GM18499 (cell line): Measurements from ENCODE around the gene FADD.
"Not testable (repeated sequence)": the region's sequence is repeated elsewhere in the genome, so short reads cannot be mapped to it uniquely, and the experiment has no call there.

Experiments
- ATAC-seq: cut with Tn5 transposase; IDR thresholded peaks from one replicate; pipeline ENCODE4 v1.9.1; 2021; ENCODE audit warnings: moderate number of reproducible peaks; ENCODE audit not compliant: insufficient read depth, unreplicated experiment

The FADD gene

DNA sequence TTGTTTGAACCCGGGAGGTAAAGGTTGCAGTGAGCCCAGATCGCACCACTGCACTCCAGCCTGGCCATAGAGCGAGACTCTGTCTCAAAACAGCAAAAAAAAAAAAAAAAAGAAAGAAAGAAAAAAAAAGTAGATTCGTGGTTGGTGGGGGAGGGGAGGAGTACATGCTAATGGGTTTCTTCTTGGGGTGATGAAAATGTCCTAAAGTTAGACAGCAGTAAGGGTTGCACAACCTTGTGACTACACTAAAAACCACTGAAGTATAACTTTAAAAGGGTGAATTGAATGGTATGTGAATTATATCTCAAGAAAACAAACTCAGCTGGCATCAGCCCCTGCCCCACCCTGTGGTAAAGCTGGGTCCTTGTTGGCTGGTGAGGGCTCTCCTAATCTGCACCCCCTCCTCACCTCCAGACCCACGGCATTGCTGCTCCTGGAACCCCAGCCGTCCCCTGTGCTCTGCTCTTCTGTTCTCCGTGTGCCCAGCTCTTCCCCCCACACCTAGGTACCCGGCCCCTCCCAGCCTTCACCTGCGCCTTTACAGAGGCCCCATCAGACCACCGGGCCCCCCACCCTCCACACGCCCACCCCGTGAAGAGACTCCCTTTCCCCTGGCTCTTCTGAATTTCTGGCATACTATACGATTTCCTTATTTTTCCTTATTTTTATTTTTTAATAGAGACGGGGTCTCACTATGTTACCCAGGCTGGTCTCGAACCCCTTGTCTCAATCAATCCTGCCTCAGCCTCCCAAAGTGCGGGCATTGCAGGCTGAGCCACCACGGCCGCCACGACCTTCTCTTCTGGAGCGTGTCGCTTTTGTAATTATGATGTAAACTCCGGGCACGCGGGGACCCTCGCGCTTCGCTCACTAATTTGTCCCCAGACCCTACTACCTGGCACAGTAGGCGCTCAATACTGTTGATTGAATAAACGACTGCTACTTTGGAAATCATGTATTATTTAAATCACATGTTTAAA, 924 bp upstream of the FADD start:
- ATAC-seq, result no peak

DNA sequence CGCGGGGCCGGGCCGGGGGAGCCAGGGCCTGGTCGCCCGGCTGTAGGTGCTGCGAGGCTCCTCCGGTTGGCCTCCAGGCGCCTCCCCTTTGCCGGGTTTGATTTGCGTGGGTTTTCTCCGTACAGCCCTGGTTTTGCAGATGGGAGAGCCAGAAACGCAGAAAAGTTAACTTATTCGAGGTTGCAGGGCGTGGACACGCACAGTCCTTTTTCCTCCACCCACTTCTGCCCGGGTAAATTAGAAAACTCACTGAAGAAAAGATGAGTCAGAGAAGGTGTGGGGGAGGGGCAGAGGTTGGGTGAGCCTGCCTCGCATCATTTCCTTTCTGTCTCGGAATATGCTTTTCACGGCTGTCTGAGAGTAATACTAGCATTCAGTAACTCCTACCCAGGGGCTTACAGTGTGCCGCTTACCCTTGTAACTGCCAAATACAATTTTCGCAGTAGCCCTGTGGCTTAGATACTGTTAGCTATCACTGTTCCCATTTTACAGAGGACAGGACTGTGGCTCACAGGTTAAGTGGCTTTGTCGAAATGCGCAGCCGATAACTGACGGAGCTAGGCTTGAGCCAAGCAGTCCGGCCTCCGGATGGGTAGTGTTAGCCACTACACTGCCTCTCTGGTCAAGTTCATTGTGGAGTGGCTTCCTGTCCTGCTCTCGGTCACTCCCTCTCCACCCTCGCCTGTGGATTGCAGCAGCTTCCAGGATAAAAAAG, 812 bp downstream of the FADD start:
- ATAC-seq, result peak; percentile 22

DNA sequence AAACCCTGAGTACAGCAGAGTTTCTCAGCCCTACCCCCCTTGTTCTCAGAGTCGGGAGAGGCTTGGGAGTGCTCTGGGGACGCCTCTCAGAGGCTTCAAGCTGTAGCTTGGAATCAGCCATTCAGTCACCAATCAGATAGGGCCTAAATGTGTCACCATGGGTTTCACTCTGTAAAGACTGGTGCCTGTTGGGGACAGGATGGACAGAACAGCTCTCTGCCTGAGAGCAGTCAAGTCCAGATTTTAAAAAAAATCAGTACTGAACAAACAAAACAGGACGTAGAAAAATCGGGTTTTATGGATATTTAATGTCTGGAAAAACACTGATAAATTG, 1.3 kb downstream of the FADD start:
- no peak for ATAC-seq

DNA sequence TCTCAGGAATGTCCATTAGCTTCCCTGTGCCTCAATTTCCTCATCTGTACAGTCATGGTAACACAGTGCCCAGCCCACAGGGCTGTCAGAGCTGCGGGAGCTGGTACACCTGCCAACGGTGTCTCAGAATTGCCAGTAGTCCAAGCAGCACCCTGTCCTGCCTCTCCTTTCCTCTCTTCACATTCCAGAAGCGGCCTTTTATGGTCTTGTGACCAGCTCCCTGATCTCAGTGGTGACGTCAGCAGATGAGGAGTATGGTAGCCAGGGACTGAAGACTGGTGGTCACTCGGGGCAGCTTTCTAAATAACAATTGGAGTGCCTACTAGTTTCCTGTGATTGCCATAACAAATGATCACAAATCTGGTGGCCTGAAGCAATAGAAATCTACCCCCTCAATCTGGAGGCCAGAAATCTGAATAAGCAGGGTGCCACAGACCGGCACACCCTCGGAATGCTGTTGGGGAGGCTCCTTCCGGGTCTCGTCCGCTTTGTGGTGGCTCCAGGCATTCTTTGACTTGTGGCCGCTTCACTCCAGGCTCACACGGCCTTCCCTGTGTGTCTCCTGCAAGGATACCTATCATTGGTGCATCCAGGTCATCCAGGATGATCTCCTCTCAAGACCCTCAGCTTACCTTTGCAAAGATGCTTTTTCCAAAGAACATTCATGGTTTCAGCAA, 2.1 kb downstream of the FADD start:
- ATAC-seq, result no peak

DNA sequence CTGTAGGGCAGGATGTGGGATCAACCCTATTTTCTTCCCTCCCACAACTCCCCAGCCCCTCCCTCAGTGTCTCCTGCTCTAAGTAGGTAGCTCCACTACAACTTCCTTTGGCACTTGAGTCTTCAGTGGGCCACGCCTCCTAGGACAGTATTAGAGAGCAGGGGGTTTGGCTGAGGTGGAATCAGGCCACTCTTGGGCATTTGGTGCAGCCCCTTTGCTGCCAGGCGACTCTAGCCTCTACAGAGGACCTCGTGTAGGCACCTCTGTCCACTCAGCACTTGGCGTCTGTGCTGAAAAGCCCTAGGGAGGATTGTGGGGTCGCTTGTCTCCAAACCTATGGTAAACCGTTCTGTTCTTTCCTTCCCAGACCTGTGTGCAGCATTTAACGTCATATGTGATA, 2.7 kb downstream of the FADD start:
- no peak for ATAC-seq

DNA sequence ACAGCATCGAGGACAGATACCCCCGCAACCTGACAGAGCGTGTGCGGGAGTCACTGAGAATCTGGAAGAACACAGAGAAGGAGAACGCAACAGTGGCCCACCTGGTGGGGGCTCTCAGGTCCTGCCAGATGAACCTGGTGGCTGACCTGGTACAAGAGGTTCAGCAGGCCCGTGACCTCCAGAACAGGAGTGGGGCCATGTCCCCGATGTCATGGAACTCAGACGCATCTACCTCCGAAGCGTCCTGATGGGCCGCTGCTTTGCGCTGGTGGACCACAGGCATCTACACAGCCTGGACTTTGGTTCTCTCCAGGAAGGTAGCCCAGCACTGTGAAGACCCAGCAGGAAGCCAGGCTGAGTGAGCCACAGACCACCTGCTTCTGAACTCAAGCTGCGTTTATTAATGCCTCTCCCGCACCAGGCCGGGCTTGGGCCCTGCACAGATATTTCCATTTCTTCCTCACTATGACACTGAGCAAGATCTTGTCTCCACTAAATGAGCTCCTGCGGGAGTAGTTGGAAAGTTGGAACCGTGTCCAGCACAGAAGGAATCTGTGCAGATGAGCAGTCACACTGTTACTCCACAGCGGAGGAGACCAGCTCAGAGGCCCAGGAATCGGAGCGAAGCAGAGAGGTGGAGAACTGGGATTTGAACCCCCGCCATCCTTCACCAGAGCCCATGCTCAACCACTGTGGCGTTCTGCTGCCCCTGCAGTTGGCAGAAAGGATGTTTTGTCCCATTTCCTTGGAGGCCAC, 3.3 kb downstream of the FADD start:
- ATAC-seq, result no peak

DNA sequence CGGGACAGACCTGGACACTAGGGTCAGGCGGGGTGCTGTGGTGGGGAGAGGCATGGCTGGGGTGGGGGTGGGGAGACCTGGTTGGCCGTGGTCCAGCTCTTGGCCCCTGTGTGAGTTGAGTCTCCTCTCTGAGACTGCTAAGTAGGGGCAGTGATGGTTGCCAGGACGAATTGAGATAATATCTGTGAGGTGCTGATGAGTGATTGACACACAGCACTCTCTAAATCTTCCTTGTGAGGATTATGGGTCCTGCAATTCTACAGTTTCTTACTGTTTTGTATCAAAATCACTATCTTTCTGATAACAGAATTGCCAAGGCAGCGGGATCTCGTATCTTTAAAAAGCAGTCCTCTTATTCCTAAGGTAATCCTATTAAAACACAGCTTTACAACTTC, 3.9 kb downstream of the FADD start:
- no peak for ATAC-seq

DNA sequence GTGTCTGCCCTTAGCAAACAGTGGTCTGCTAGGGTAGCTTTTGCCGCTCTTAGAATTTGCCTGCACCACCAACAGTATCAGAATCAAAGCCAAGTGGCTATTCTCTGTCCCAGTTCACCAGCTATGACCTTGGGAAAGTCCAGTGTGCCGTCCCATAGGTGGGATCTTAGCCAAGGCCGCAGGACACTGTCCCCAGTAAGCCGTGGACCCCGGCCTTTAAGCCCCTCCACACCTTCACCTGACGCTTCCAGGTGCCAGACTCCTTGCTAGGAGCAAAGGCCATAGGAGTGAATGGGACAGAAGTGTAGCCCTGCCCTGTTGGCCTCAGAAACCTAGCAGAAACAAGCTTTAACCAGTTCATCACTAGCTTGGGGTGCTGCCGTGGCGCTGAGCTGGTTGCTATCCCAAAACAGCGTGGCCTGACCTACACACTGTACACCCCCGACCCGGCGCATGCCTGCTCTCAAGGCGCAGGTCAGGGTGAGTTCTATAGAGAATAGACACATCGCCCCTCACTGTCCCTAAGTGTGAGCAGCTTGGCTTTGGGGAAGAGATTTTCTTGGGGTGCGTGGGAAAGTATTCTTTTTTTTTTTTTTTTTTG, 4.5 kb downstream of the FADD start:
- no peak for ATAC-seq

DNA sequence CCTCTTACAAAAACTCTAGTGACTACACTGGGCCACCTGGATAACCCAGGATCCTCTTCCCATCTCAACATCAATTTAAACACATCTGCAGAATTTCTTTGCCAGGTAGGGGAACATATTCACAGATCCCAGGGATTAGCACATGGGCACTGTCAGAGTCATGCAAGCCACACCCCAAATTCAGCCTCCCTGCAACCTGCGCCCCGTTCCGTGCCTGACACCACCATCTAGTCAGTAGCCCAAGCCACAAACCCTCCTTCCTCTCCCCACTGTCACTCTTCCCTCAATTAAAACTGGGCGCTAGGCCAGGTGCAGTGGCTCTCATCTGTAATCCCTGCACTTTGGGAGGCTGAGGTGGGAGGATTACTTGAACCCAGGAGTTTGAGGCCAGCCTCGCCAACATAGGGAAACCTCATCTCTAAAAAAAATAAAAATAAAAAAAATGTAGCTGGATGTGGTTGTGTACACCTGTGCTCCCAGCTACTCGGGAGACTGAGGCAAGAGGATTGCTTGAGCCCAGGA, 6.4 kb downstream of the FADD start:
- no peak for ATAC-seq

DNA sequence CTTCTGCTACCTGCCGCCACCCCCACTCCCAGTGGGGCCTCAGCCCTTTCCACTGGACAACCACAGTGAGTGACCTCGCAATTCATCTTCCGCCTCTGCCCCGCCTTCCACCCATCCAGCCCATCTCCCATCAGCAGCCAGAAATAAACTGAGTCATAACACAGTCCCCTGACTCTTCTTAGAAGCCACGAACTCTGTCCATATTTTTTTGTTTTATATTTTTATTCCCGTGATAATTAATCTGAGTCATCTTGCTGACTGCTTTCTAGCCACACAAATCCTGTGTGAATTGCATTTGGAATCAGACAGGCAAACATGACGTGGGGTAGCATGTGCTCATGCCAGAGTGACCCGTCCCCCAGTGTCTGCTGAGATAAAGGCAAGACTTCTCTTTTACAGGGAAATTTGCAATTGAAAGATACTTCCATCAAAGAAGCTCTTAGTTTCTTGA, 7.0 kb downstream of the FADD start:
- ATAC-seq, result no peak

DNA sequence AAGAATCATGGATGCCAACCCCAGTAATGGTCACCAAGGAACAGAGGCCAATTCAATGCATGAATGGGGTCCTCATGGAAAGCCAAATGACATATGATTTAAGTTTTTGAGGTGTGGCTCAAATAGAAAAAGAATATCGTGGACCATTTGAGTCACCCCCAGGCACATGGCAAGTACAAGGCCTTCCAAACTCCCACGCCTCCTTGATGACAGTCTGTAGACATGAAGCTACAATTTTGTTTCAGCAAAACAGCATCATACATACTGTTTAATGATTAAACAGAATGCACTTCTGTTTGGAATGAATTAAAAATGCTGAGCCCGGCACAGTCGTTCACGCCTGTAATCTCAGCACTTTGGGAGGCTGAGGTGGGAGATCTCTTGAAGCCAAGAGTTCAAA, 7.4 kb downstream of the FADD start:
- ATAC-seq, result no peak

DNA sequence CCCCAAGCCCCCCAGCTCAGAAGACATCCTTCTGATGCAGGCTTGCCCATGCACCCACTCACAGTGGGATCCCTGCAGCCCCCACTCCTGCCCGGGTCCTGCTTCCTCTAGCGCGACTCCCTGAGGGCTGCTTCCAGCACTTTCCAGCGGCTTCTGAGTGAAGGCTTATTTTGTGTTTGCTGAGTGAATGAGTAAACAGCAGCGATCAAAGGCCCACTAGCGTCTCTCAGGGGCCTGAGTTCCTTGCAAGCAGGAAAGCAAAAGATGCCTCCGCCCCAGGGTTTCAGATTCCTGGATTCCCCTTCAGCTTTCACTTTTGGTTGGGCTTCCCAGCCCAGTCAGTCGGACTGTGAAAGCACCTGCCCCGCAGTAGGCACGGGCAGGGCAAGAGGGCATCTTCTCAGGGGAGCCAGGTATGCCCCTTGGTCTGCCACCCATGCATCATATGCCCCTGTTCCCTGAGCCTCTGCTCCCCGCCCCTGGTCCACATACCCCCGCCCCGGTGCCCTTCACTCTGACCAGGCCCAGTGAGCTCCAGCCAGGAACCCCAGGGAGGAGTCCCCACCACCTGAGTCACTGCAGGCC, 9.2 kb downstream of the FADD start:
- ATAC-seq, result no peak

DNA sequence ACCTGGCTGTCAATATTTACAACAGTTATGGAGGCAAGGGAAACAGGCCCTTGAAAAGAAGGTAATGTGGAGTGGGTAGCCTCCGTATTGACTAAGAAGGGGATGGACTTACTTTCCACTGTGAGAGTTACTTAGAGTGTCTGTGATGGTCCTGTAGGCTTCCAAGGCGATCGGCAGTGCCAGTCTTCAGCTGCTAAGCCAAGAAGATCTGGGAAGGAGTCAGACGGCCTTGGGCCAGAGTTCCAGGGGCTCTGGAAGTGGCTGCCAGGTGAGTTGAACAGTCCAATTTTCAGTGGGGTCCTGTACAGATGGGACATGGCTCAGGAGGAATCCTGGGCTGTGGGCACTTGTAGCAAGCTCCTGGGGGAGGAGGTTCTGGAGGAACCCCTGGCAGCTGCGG, 14.3 kb downstream of the FADD start:
- not testable (repeated sequence) for ATAC-seq

DNA sequence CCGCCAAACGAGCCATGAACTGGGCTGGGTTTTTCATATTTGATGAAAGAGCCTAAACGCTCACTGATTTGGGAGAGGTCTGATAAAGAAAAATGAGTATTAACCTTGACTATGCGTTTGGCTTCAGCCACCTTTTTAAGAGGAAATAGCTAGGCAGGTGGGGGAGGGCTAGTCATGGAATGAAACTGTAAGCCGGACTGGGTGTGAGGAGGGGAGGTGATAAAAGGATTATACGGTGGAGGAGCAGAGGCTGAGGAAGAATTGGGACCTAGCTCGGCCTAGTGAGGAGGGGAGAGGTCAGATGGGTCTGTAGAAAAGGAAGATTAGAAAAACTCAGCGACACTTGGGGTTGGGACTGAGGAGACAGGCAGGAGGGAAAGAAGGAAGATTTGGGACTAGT, 15.0 kb downstream of the FADD start:
- not testable (repeated sequence) for ATAC-seq

DNA sequence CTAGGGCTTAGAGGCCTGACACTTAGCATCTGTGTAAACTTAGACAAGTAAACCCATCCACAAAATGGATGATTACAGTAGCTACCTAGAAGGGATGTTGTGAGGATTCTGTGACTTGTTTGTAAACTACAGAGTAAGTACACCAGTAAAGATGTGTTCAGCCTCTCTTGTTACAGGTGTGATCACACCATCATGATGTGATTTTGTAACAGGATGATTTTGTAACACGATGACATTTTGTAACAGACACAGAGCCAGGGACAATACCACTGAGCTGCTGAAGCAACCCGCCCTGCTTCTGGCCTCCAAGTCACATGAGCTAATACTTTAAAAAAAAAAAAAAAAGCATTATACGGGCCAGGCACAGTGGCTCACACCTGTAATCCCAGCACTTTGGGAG, 17.0 kb downstream of the FADD start:
- ATAC-seq, result no peak

DNA sequence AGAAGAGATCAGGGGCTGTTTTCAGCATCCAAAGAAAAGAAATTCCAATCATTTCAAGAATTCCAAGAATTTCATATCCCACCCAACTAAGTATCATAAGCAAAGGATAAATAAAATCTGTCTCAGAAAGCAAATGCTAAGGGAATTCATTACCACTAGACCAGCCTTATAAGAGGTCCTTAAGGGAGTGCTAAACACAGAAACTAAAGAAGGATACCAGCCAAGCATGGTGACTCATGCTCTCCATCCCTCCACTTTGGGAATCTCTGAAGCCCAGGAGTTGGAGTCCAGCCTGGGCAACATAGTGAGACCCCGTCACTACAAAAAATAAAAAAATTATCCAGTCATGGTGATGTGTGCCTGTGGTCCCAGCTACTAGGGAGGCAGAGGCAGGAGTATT, 17.8 kb downstream of the FADD start:
- no peak for ATAC-seq

DNA sequence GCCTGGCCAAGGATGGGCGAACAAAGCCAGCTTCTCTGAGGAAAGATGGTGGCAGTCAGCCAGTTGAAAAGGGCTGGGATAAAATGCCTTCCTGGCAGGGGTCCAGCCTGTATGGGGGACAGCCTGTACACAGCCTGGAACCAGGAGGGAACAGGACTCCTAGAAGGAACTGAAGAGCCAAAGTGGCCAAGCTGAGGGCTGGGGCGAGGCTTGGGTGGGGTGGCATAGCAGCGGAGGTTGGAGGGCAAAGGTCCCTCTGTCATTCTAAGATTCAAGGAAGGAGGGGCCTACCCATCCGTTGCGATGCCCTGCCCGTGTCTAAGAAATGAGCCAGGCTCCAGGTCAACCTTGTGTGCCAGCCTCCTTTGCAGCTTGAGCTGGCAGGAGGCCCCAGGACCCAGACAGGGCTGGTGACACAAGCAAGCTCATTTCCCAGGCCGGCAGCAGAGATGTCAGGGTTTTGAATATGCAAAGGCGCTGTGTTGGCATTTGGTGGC, 22.6 kb downstream of the FADD start:
- ATAC-seq, result no peak

DNA sequence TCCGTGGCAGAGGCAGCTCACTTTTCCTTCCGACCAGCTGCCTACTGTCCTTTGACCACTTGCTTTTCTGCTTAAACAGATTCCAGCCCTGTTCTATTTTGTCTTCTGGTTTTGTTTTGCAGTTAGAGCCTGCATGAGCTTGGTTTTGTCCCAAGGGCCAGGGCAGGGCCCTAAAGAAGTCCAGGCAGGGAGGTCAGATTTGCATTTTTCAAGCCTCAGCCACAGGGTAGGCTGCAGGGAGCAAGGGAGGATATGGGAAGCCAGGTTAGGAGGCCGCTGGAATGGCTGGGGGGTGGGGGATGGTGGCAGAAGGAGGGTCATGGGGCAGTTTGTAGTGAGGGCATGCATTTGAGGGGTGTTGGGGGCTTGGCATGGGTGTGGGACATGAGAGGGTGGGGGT, 23.1 kb downstream of the FADD start:
- no peak for ATAC-seq

DNA sequence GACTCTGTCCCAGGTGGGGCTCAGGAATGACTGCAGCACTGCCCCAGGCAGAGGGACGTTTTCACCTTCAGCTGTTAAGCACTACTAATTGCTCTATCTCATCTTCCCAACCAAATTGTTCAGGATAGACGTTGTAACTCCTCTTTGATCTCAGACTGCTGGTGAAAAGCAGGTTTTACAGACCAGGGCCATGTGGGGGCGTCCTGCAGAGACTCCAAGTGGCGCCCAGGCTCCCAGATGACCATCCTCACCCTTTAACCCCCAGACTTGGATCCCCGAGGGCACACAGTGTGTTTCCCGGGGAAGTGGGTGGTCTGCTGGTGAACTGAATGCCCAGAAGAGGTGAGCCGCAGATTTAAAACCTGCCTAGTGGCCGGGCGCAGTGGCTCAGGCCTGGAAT, 23.9 kb downstream of the FADD start:
- no peak for ATAC-seq
